Right lobe of liver (tissue), 6 donors: ENCODE measurements around the gene TGM2. TPM values are rescaled to one million over a fixed set of nuclear protein-coding genes. Genes with fewer than 3 reads are reported as not detected.

Experiments
- ATAC-seq, 4 donors: fragments of 200-7000 bp; cut with Tn5 transposase; one replicate each; pipeline ENCODE4 v1.9.1; 2020; ENCODE audit warnings: mild to moderate bottlenecking in 4 of 4, moderate library complexity in 4 of 4
- DNase-seq, 3 donors: peaks; one replicate each; pipeline ENCODE4 v3.0.0-alpha.2; 2020
- H3K27ac ChIP-seq, 3 donors: fragments of 200-600 bp; one replicate each; pipeline ENCODE4 v1.8.0; 2022
- H3K27me3 ChIP-seq, 2 donors: fragments of 200-600 bp; one replicate each; pipeline ENCODE4 v1.8.0; 2022
- H3K36me3 ChIP-seq, 4 donors: fragments of 200-600 bp; sonication (generic) in 1 of 4; one replicate each; pipeline versions ENCODE4 v1.5.1 to v1.8.0; 2017 to 2022; ENCODE audit warnings: control low read depth in 1 of 4
- H3K4me1 ChIP-seq, 4 donors: fragments of 200-600 bp; sonication (generic) in 1 of 4; one replicate each; pipeline versions ENCODE4 v1.5.1 to v1.8.0; 2017 to 2022; ENCODE audit warnings: control low read depth in 1 of 4
- H3K4me3 ChIP-seq, 3 donors: fragments of 200-600 bp; one replicate each; pipeline ENCODE4 v1.8.0; 2022
- H3K9me3 ChIP-seq, 4 donors: fragments of 200-600 bp; sonication (generic) in 1 of 4; one replicate each; pipeline versions ENCODE4 v1.5.1 to v1.8.0; 2017 to 2022; ENCODE audit warnings: control low read depth in 1 of 4
- CTCF ChIP-seq, 4 donors: fragments of 200-600 bp in 3 of 4; fragments of 450-650 bp in 1 of 4; IDR thresholded peaks; one replicate each; pipeline versions ENCODE4 v1.5.1 to v1.8.0; 2016 to 2022; ENCODE audit warnings: antibody characterized with exemption in 4 of 4, mild to moderate bottlenecking in 2 of 4
- POLR2A ChIP-seq: fragments of 450-650 bp; IDR thresholded peaks from one replicate; pipeline ENCODE4 v1.6.1; 2017; ENCODE audit warnings: antibody characterized with exemption, mild to moderate bottlenecking
- WGBS: methylation state at CpG from one replicate; pipeline ENCODE4 v1.1.6; 2018; ENCODE audit warnings: low coverage, low lambda C conversion rate; ENCODE audit not compliant: insufficient coverage; ENCODE audit errors: missing lambda C conversion rate; 5-methylcytosine and 5-hydroxymethylcytosine counted together
- intact Hi-C, 2 donors: fragments of 100-400 bp; cut with DNase I; formaldehyde crosslinking; loops; one replicate each; pipeline versions ENCODE4 v1.11.2 to v1.14.1; 2022
- total RNA-seq, 6 experiments: library from RNA; depleted of rRNA in 2 of 6; stranded (reverse); fragments of >200 nt in 2 of 6; fragmentation: NEBNext Ultra II Directional in 3 of 6; extraction: Animal tissue kit (Norgen Biotek cat#: 25700) in 3 of 6; gene quantifications; one replicate each; pipeline versions ENCODE4 v1.1.0 to v1.2.4, GENCODE V29; 2016 to 2023
- donor health status: DM: no; HTN: yes; CAD: no.
- donor health status: DM: no; HTN: no; CAD: no.
- donor health status: DM: no; HTN: no; CAD: no.
- donor health status: DM: no; HTN: yes; CAD: no.
- donor health status: DM: no; HTN: yes; CAD: no.

TGM2 gene
- total RNA-seq, 6 experiments from 2014 or later = 135 to 940 (median 474) TPM

GRCh38 chr20:38156280-38156679 lies 8.8 kb downstream of the TGM2 start:
- Histone ChIP-seq H3K36me3 (peaks cover 4 to 55% (median 16%) of the 10 kb centered on the region in 4 donors), H3K4me1 (peaks cover 0 to 52% (median 24%) of the 10 kb centered on the region in 4 donors), H3K27ac (no peak overlapping the region), H3K9me3 (no peaks in the 10 kb centered on the region), H3K27me3 (no peaks in the 10 kb centered on the region), H3K4me3 (no peak overlapping the region)
- no CpG with 5 or more reads among the region's 6 CpGs for WGBS
- intact Hi-C loops = no loop called here
- ATAC-seq (no peak), DNase-seq (no peak)
- no peak for TF ChIP-seq POLR2A
- no peak for TF ChIP-seq CTCF (IDR thresholded peaks at IDR 0.05)

GRCh38 chr20:38155811-38156210 lies 9.3 kb downstream of the TGM2 start:
- Histone ChIP-seq H3K27me3 (no peaks in the 10 kb centered on the region), H3K36me3 (peaks cover 8 to 52% (median 19%) of the 10 kb centered on the region in 4 donors), H3K9me3 (no peaks in the 10 kb centered on the region), H3K4me1 (peaks cover 0 to 57% (median 27%) of the 10 kb centered on the region in 4 donors), H3K27ac (peak overlapping the region in 1 of 3 donors; percentile 37), H3K4me3 (no peak overlapping the region)
- intact Hi-C loops = no loop called here
- no peak for DNase-seq
- no peak for ATAC-seq
- TF ChIP-seq CTCF (IDR thresholded peaks at IDR 0.05) (no peak), POLR2A (no peak)
- 80% methylated on average over 1 of the region's 13 CpGs for WGBS

- H3K4me1 ChIP-seq = peaks cover 0 to 65% (median 30%) of the 10 kb centered on the region in 4 donors
- intact Hi-C loops = no loop called here
- no peak for DNase-seq
- WGBS = 62% methylated on average over 3 of the region's 5 CpGs
- H3K4me3 ChIP-seq = no peak overlapping the region
- ATAC-seq = no peak
- no peaks in the 10 kb centered on the region for H3K27me3 ChIP-seq
- no peaks in the 10 kb centered on the region for H3K9me3 ChIP-seq
- H3K27ac ChIP-seq = peak overlapping the region; percentile 78 to 92 (median 87)
- TF ChIP-seq POLR2A = no peak
- no peak for TF ChIP-seq CTCF (IDR thresholded peaks at IDR 0.05)
- H3K36me3 ChIP-seq = peaks cover 20 to 50% (median 23%) of the 10 kb centered on the region in 4 donors
Observed at GRCh38 chr20:38153401-38153800, 11.7 kb downstream of the TGM2 start.

- intact Hi-C loops = no loop called here
- no peak for TF ChIP-seq CTCF (IDR thresholded peaks at IDR 0.05)
- no peak for TF ChIP-seq POLR2A
- peak overlapping the region in 2 of 3 donors; percentile 14 to 31 for H3K4me3 ChIP-seq
- H3K27ac ChIP-seq = peak overlapping the region; percentile 78 to 92 (median 87)
- 4% methylated on average over 14 of the region's 22 CpGs for whole genome bisulfite sequencing
- ATAC-seq (peak; percentile 62 to 81 (median 78)), DNase-seq (peak; percentile 94 to 96 (median 96))
- no peaks in the 10 kb centered on the region for H3K27me3 ChIP-seq
- no peaks in the 10 kb centered on the region for H3K9me3 ChIP-seq
- peaks cover 0 to 58% (median 27%) of the 10 kb centered on the region in 4 donors for H3K4me1 ChIP-seq
- peaks cover 20 to 55% (median 23%) of the 10 kb centered on the region in 4 donors for H3K36me3 ChIP-seq
Observed at GRCh38 chr20:38152621-38153221, 12.3 kb downstream of the TGM2 start.
